NCI-H774 (cell line): ENCODE data around the gene NKX3-2.
A peak's percentile ranks its signal among the peaks of the same experiment; 100 is the strongest.
"Not testable (repeated sequence)": the region's sequence is repeated elsewhere in the genome, so short reads cannot be mapped to it uniquely, and the experiment has no call there.

Experiments
- DNase-seq: peaks from one replicate; lab custom pipeline; 2025; lab: John Stamatoyannopoulos, UW

Gene NKX3-2

DNA sequence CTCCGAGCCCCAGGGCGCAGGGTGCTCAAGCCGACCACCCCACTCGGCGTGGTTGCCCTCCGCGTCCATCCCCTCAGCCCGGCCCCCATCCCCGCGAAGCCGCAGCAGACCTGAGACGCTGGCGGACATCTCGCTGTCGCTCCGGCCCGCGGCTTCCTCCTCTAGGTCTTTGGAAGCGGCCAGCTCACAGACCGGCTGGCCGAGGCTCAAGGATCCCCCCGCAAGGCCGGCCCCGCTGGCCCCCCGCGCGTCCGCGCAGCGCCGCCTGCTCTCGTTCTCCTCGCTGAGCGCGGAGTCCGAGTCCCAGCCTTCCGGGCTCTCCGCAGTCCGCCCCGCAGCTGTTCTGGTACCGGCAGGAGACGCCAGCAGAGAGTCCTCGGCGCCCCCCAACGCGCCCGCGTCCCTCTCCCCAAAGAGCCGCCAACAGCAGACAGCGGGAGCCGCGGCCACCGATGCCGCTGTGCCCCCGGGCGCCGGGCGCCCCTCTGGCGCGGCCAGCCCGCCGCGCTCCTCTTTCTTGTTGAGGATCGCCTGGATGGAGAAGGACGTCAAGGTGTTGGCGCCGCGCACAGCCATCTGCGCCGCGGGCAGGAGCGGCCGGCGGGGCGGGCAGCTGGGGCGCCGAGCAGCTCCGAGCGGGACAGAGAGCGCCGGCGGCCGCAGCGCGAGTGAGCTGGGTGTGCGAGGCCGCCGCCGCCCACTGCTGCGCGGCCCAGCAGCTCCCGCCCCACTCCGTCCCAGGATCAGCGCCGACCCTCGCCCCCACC is at the start of gene NKX3-2:
Gene NKX3-2 (minus strand): TSS at position 670 of the 767 bp plus-strand sequence. CDS start 94 bp downstream, at position 576.
- peak; percentile 36 for DNase-seq

DNA sequence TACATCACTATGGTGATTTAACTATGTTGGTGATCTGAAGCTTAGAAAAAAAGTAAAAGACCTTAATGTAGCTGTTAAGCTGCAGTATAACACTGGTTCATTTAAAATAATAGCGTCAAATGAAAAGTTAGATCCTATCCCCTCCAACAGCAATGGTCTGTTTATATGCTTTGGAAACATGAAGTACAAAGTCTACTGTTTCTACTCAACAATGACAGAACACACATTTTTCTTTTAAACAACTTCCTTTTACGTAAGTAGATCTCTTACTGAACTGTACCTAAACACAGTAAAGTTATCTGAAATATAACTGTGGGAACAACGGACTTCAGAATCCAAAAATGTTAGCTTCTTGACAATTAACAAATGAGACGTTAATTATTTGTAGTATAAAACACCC is 47.9 kb upstream of the NKX3-2 start:
- DNase-seq = no peak

GRCh38 chr4:13590766-13591165 is 46.5 kb upstream of the NKX3-2 start:
- no peak for DNase-seq

- no peak for DNase-seq
Observed at GRCh38 chr4:13588954-13589353, 44.6 kb upstream of the NKX3-2 start.

DNA sequence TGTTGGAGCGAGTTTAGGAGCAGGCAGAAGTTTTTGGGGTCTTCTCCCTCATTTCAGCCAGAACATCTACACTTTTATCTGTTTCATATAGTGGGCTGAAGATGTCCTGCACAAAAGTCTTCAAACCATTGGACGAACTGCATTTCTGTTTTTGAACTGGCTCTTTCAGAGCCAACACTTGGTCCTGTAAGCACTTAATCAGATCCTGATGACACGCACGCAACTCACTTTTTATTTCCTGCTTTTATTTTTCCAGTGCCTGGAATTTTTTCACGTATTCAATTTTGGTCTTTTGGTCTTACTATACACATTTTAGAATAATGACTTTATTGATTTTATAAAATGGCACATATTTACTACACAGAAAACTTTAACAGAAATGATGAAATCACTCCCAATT is 40.2 kb upstream of the NKX3-2 start:
- no peak for DNase-seq

DNA sequence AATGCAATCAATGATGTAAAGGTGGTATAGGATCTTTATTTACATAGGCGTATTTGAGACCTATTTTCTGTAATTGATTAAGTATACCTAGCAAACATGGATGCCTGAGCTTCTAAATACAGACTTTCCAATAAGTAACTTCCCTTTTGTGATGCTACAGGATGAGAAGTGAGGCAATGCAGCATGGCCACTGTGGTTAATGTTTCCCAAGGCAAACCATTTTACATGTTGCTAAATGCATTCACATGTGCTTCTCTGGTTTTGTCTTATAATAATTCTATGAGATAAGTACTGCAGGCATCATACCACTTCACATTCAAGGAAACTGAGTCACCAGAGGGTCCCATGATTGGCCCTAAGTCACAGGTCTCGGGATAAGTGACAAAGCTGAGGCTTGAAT is 35.7 kb upstream of the NKX3-2 start:
- DNase-seq = no peak

GRCh38 chr4:13577660-13578059 is 33.4 kb upstream of the NKX3-2 start:
- DNase-seq = no peak

DNA sequence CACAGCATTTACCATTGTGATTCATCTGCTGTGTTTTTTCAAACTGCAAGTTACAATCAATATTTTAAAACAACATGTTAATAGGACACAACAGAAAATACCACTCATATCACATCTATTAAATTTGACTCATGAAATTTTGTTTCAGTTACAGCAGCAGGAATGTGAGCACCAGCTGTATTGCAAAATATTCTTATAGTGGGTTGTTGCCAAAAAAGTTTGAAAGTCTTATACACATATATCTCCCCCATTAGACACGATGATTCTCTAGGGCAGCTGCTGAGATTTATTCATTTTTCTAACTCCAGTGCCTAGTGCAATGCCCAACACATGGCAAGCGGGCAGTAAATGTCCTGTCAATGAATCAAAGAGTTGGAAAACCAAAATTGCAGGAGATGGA is 26.6 kb upstream of the NKX3-2 start:
- no peak for DNase-seq

- no peak for DNase-seq
Observed at GRCh38 chr4:13567125-13567524, 22.8 kb upstream of the NKX3-2 start.

DNA sequence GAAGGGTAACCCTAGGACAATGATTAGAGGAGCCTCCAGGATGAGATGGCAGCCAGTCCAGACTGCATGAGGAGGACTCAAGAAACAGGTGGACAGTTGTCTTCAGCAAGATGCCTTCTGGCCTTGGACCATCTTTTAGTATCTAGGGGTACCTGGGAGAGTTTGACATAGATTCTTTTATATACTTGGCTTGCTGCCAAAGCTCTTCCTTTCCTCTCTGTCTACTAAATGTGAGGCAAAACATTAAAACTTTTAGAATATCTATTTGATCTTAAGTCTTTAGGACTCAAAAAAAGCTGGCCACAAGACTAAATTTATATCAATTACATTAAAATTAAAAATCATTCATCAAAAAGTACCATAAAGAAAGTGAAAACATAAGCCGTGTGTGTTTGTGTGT is 18.6 kb upstream of the NKX3-2 start:
- no peak for DNase-seq

GRCh38 chr4:13561673-13562072 is 17.4 kb upstream of the NKX3-2 start:
- no peak for DNase-seq

DNA sequence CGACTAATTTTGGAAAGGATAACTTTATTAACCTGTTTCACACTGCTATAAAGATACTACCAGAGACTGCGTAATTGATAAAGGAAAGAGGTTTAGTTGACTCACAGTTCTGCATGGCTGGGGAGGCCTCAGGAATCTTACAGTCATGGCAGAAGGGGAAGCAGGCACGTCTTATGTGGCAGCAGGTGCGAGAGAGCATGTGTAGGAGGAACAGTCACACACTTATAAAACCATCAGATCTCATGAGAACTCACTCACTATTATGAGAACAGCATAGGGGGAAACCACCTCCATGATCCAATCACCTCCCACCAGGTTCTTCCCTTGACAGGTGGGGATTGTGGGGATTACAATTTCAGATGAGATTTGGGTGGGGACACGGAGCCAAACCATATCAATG is 15.8 kb upstream of the NKX3-2 start:
- not testable (repeated sequence) for DNase-seq

DNA sequence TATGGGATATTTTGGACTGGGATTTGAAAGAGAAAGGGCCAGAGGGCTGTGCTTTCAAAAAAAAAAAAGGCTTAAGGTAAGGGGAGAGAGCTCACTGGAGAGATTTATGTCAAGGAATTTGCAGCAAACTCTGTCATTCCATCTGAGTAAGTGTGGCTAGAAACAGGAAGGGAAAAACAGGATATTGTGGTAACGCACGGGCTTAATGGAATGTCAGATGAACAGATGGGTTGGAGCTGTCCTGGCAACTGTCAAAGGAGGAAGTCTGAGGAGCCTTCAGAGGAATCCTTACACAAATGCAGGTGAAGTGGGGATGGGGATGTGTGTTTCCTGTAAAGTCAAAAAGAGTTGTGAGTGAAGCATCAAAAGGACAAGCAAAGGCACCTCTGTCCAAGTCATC is 15.1 kb upstream of the NKX3-2 start:
- no peak for DNase-seq

DNA sequence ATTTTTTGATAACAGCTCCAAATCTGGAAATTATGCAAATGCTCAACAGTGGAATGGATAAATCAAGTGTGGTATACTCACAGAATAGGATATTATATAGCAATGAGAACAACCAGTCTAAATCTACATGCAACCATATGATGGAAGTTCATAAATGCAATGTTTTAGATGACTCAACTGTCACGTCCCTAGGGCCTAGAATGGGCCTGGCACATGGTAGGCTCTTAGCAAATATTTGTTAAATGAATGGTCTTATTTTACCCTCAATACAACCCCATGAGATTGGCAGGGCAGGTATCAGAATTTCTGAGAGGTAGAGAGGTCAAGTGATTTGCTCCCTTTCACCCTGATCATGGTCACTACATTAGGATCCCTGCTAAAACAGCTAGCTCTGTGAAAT is 14.6 kb upstream of the NKX3-2 start:
- no peak for DNase-seq

GRCh38 chr4:13555325-13555724 is 11.0 kb upstream of the NKX3-2 start:
- DNase-seq = no peak

GRCh38 chr4:13553081-13553480 is 8.8 kb upstream of the NKX3-2 start:
- no peak for DNase-seq

GRCh38 chr4:13548984-13549546 is 4.8 kb upstream of the NKX3-2 start:
- DNase-seq = peak; percentile 83

GRCh38 chr4:13548059-13548983 is 4.0 kb upstream of the NKX3-2 start:
- DNase-seq = peak; percentile 56

GRCh38 chr4:13547485-13548041 is 3.3 kb upstream of the NKX3-2 start:
- DNase-seq = peak; percentile 58

GRCh38 chr4:13546941-13547484 is 2.7 kb upstream of the NKX3-2 start:
- DNase-seq = peak; percentile 58

- no peak for DNase-seq
Observed at GRCh38 chr4:13546142-13546940, 2.0 kb upstream of the NKX3-2 start.
